Aorta (tissue), 5 donors: Measurements from ENCODE around the gene HDAC9. TPM values are rescaled to one million over a fixed set of nuclear protein-coding genes. Genes with fewer than 3 reads are reported as not detected.

Source experiments
- ATAC-seq: fragments of 200-7000 bp; cut with Tn5 transposase; one replicate; pipeline ENCODE4 v1.9.1; 2022; ENCODE audit warnings: moderate library complexity; ENCODE audit not compliant: low FRiP score
- DNase-seq, 2 donors: peaks; one replicate each; pipeline ENCODE4 v3.0.0-alpha.2; 2020
- H3K27ac ChIP-seq, 2 donors: one replicate each; pipeline ENCODE4 v1.5.1; 2013; ENCODE audit warnings: low read length in 2 of 2, mild to moderate bottlenecking in 2 of 2, moderate library complexity in 2 of 2, control low read depth in 1 of 2, inconsistent platforms in 1 of 2, low read depth in 1 of 2
- H3K27me3 ChIP-seq, 2 donors: one replicate each; pipeline ENCODE4 v1.6.1; 2013; ENCODE audit warnings: control low read depth in 1 of 2, low read length in 1 of 2, mild to moderate bottlenecking in 1 of 2, moderate library complexity in 1 of 2; ENCODE audit not compliant: insufficient read depth in 2 of 2, control insufficient read depth in 1 of 2
- H3K36me3 ChIP-seq, 2 donors: one replicate each; pipeline ENCODE4 v1.6.1; 2013; ENCODE audit warnings: control low read depth in 1 of 2, low read length in 1 of 2, mild to moderate bottlenecking in 1 of 2; ENCODE audit not compliant: insufficient read depth in 2 of 2, control insufficient read depth in 1 of 2
- H3K4me1 ChIP-seq, 2 donors: one replicate each; pipeline ENCODE4 v1.6.1; 2013; ENCODE audit warnings: low read length in 2 of 2, control low read depth in 1 of 2, mild to moderate bottlenecking in 1 of 2, moderate library complexity in 1 of 2; ENCODE audit not compliant: insufficient read depth in 2 of 2, control insufficient read depth in 1 of 2
- H3K4me3 ChIP-seq, 2 donors: one replicate each; pipeline ENCODE4 v1.5.1; 2013; ENCODE audit warnings: low read length in 2 of 2, control low read depth in 1 of 2, mild to moderate bottlenecking in 1 of 2
- H3K9me3 ChIP-seq: one replicate; pipeline ENCODE4 v1.6.1; 2013; ENCODE audit warnings: mild to moderate bottlenecking, low read length; ENCODE audit not compliant: control insufficient read depth
- WGBS, 2 donors: extraction: QIAGEN DNeasy Blood & Tissue Kit; methylation state at CpG; one replicate each; pipeline ENCODE4 v1.1.7; 2013; 5-methylcytosine and 5-hydroxymethylcytosine counted together
- intact Hi-C, 2 donors: fragments of 100-400 bp; cut with DNase I; formaldehyde crosslinking; loops; one replicate each; pipeline versions ENCODE4 v1.14.2 to v1.15.0; 2022
- polyA plus RNA-seq, 2 donors: library from polyadenylated mRNA; stranded (reverse); fragments of 200-250 nt; gene quantifications; one replicate each; pipeline ENCODE4 v1.2.3, GENCODE V29; 2013
- total RNA-seq, 2 donors: library from RNA; stranded (reverse); fragmentation: NEBNext Ultra II Directional; extraction: Animal tissue kit (Norgen Biotek cat#: 25700); gene quantifications; one replicate each; pipeline ENCODE4 v1.2.1, GENCODE V29; 2021
- donor health status: healthy with polysubstance abuse.
- donor health status: Bipolar disorder and iron deficiency.
- donor health status: DM: no; HTN: no; CAD: no.
- donor health status: DM: no; HTN: no; CAD: no.
- donor health status: DM: yes; HTN: yes; CAD: no.

Gene HDAC9
- total and polyA plus RNA-seq, 4 donors: 9.1 to 122 (median 31.2) TPM

GRCh38 chr7:18464830-18465229, 30.7 kb upstream of the HDAC9 start:
- 98 to 100% methylated on average over 1 of the region's 1 CpG for whole genome bisulfite sequencing, 2 donors
- Histone ChIP-seq H3K36me3 (no peaks in the 10 kb centered on the region), H3K4me1 (peaks cover 0 to 2% of the 10 kb centered on the region in 2 donors), H3K9me3 (no peaks in the 10 kb centered on the region), H3K27me3 (no peaks in the 10 kb centered on the region), H3K27ac (no peak overlapping the region), H3K4me3 (no peak overlapping the region)
- intact Hi-C loops: no loop called here
- no peak for DNase-seq
- no peak for ATAC-seq

GRCh38 chr7:18467011-18467410, 28.5 kb upstream of the HDAC9 start:
- no peaks in the 10 kb centered on the region for H3K36me3 ChIP-seq
- H3K4me1 ChIP-seq: peaks cover 0 to 3% of the 10 kb centered on the region in 2 donors
- DNase-seq (no peak), ATAC-seq (no peak)
- intact Hi-C loops: no loop called here
- no peak overlapping the region for H3K27ac ChIP-seq
- H3K4me3 ChIP-seq: no peak overlapping the region
- 46 to 69% methylated on average over 1 of the region's 1 CpG for WGBS, 2 donors
- no peaks in the 10 kb centered on the region for H3K9me3 ChIP-seq
- H3K27me3 ChIP-seq: no peaks in the 10 kb centered on the region

- Histone ChIP-seq H3K27ac (no peak overlapping the region), H3K27me3 (no peaks in the 10 kb centered on the region), H3K9me3 (no peaks in the 10 kb centered on the region), H3K36me3 (no peaks in the 10 kb centered on the region), H3K4me3 (no peak overlapping the region), H3K4me1 (peaks cover 0 to 3% of the 10 kb centered on the region in 2 donors)
- no peak for ATAC-seq
- DNase-seq: no peak
- intact Hi-C loops: no loop called here
These were observed 26.8 kb upstream of the HDAC9 start for GRCh38 chr7:18468795-18469194.

GRCh38 chr7:18469316-18469715, 26.2 kb upstream of the HDAC9 start:
- Histone ChIP-seq H3K27ac (no peak overlapping the region), H3K9me3 (no peaks in the 10 kb centered on the region), H3K4me3 (no peak overlapping the region), H3K27me3 (no peaks in the 10 kb centered on the region), H3K4me1 (peaks cover 0 to 3% of the 10 kb centered on the region in 2 donors), H3K36me3 (no peaks in the 10 kb centered on the region)
- intact Hi-C loops: no loop called here
- 3 to 20% methylated on average over 1 of the region's 1 CpG for WGBS, 2 donors
- DNase-seq: no peak
- no peak for ATAC-seq

- no peaks in the 10 kb centered on the region for H3K27me3 ChIP-seq
- no peaks in the 10 kb centered on the region for H3K36me3 ChIP-seq
- DNase-seq (no peak), ATAC-seq (no peak)
- peaks cover 0 to 3% of the 10 kb centered on the region in 2 donors for H3K4me1 ChIP-seq
- intact Hi-C loops: no loop called here
- no peak overlapping the region for H3K27ac ChIP-seq
- no peak overlapping the region for H3K4me3 ChIP-seq
- H3K9me3 ChIP-seq: no peaks in the 10 kb centered on the region
These were observed 23.9 kb upstream of the HDAC9 start for GRCh38 chr7:18471476-18472160.

- no peak overlapping the region for H3K4me3 ChIP-seq
- no peaks in the 10 kb centered on the region for H3K27me3 ChIP-seq
- 92 to 100% methylated on average over 2 of the region's 2 CpGs for WGBS, 2 donors
- H3K9me3 ChIP-seq: no peaks in the 10 kb centered on the region
- ATAC-seq: no peak
- no peak overlapping the region for H3K27ac ChIP-seq
- no peak for DNase-seq
- intact Hi-C loops: no loop called here
- H3K4me1 ChIP-seq: peaks cover 0 to 3% of the 10 kb centered on the region in 2 donors
- no peaks in the 10 kb centered on the region for H3K36me3 ChIP-seq
These were observed 23.4 kb upstream of the HDAC9 start for GRCh38 chr7:18472161-18472483.

GRCh38 chr7:18473119-18473518, 22.4 kb upstream of the HDAC9 start:
- Histone ChIP-seq H3K4me3 (no peak overlapping the region), H3K27ac (no peak overlapping the region), H3K9me3 (no peaks in the 10 kb centered on the region), H3K27me3 (no peaks in the 10 kb centered on the region), H3K36me3 (no peaks in the 10 kb centered on the region), H3K4me1 (peaks cover 0 to 3% of the 10 kb centered on the region in 2 donors)
- WGBS, 2 donors: 93 to 95% methylated on average over 2 of the region's 2 CpGs
- intact Hi-C loops: no loop called here
- no peak for DNase-seq
- ATAC-seq: no peak

GRCh38 chr7:18474944-18475343, 20.6 kb upstream of the HDAC9 start:
- no peaks in the 10 kb centered on the region for H3K27me3 ChIP-seq
- no peak overlapping the region for H3K27ac ChIP-seq
- DNase-seq (no peak), ATAC-seq (no peak)
- H3K9me3 ChIP-seq: no peaks in the 10 kb centered on the region
- H3K36me3 ChIP-seq: no peaks in the 10 kb centered on the region
- 95% methylated on average over 1 of the region's 1 CpG for WGBS, 2 donors
- no peak overlapping the region for H3K4me3 ChIP-seq
- intact Hi-C loops: no loop called here
- peaks cover 0 to 2% of the 10 kb centered on the region in 2 donors for H3K4me1 ChIP-seq

- 89 to 95% methylated on average over 2 of the region's 2 CpGs for WGBS, 2 donors
- ATAC-seq (no peak), DNase-seq (no peak)
- Histone ChIP-seq H3K36me3 (no peaks in the 10 kb centered on the region), H3K9me3 (no peaks in the 10 kb centered on the region), H3K27me3 (no peaks in the 10 kb centered on the region), H3K4me3 (no peak overlapping the region), H3K27ac (no peak overlapping the region), H3K4me1 (peaks cover 0 to 2% of the 10 kb centered on the region in 2 donors)
- intact Hi-C loops: no loop called here
These were observed 20.1 kb upstream of the HDAC9 start for GRCh38 chr7:18475488-18475887.
